GM19099 (cell line): ENCODE results near the gene XDH.

Source experiments
- POLR2A ChIP-seq: IDR thresholded peaks from 3 replicates; pipeline ENCODE4 v1.6.1; 2011; ENCODE audit warnings: low read depth; ENCODE audit not compliant: insufficient read length; ENCODE audit errors: extremely low read depth

XDH gene

DNA sequence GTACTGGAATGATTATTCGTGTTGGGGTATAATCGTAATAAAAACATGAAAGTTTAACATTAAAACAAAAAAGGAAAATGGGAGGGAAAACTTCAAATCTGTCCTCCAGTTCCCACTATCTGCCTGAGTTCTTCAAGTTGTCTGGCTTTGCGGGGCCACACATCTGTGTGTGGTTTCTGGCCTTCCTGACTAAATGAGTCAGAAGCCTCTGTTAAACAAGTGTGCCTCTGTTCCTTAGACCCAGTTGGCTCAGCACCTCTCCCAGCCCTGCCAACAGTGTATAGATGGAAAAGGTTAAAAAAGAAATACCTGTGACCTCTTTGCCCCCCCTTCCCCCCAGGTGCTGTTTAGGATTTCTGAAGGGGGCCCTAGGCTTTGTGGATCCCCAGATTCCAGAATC is 30.2 kb downstream of the XDH start:
- TF ChIP-seq POLR2A: no peak

DNA sequence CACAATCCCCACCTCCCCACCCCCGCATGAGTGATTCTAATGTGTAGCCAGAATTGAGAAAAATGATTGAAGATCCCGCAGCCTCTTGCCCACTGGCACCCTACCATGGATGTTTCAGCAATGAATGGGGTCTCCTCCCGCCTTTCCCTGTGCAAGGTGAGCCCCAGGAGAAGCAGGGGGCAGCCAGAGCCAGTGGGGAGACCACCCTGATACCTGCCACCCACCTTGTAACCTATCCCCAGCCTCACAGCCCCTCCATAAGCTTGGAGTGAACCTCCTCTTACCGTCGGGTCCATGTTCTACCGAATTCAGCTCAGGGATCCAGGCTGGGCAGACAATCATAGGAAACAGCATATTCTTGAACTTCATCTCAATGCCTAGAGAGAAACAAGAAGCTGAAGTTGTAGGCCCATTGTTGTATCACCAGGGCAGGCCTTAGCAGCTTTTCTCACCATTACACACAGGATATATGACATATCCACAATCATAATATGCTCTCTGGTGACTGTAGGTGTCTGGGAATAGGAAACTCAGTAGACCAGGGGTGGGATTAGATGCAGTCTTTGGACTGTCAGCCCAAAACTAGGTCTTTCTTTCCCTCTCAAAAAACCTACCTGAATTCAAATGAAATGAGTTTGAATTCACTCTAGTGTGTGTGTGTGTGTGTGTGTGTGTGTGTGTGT is 30.9 kb downstream of the XDH start:
- no peak for TF ChIP-seq POLR2A

DNA sequence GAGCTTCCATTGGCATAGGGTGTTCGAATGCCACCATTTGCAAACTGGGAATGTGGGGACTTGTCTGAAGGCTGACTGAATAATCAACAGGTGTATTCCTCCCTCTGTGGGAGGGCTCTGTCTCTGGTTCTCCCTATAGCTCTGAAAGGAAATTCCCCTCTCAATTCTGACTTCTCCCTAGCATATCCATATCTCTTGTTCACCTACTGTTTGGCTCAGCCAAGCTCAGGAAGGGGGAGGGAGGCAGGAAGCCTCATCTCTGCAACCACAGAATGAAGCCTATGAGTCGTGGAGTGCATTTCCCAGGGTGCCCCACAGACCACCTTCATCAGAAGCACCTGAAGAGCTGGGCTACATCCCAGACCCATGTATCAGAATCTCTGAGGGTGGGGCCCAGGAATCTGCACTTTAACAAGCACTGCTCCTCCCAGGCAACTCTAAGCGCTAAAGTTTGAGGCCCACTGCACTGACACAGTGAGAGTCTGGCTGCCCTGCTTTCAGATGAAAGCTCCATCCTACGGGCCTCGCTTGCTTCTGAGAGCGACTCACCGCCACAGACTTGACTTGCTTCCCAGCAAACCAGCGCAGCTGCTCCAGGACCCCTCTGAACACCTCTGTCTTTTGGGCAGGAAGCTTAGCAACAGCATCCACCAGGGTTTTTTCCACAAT is 32.0 kb downstream of the XDH start:
- TF ChIP-seq POLR2A: no peak

DNA sequence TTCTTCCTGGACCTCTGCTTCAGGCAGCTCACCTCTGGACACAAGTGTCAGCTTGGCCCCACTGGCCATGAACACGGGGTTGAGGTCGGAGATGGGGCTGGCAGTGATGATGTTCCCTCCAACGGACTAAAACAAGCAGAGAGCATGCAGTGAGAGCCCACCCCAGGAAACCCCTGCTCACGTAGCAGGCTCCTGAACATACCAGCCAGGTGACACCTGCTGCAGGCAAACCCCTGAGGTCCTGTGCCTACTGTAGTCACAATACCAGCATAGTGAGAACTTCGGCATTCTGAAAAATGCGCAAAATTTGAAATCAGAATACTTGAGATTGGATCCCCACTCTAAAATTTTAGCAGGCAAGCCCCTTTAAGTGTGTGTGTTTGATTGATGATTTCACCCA is 32.9 kb downstream of the XDH start:
- TF ChIP-seq POLR2A: no peak

DNA sequence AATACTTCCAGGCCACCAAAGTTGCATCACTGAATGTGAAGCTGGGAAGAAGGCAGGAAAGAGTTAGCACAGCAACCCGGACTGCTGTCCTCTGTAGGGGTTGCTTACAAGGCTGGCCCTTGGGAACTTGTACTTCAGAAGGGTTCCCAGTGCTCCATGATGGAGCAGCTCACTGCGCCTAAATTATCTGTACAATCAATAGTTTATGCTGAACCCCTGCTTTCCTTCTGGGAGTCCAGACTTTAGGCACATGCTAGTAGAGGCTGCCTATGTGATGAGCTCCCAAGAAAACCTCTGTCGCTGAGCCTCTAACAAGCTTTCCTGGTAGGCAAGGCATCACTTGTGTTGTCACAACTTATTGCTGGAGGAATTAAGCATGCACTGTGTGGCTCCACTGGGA is 34.3 kb downstream of the XDH start:
- no peak for TF ChIP-seq POLR2A

DNA sequence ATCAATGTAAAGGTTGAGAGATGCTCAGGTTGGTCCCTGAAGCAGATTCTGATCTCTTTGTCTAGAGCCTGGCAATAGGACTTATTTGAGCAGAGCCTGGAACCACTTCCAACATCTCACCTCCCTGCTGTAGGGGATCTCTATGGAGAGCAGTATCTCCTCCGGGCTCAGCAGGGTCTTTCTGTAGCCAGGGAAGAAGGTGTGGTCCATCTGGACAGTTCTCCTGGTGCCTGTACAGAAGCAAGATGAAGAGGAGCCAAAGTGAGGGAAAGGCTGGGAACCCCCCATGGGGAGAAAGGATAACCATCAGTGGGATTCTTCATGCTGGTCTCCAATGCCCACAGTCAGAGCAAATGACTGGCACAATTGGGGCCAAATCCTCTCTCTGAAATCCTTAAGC is 34.8 kb downstream of the XDH start:
- no peak for TF ChIP-seq POLR2A

DNA sequence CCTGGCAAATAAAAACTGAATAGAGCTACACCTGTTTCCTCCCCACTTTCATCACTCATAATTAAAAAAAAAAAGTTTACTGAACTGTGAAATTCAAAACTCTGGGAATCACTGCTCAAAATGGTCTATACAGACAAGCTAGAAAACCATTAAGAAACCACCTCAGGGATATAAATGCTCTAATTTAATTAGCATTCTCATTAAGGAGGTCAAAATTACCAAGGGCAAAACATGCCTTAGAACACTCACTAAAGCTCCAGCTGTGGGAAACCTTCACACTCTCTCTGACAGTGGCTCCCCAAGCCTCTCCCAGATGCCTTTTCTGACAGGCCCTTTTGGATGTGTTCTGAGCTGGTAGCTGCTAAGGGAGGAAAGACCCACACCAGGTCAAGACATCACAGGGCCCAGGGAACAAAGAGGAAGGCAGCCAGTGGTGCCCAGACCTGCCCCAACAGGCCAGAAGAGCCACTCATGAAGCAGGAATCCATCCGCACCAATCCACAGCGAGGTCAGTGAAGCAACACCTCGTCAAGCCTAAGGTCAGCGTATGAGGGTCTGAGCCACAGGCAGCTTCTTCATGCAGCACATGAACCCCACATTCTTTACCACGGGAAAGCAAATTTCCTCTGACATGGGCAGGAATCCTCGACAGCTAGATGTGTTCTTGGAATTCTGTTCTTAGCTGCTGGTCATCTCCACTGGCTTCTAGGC is 35.6 kb downstream of the XDH start:
- TF ChIP-seq POLR2A: no peak

DNA sequence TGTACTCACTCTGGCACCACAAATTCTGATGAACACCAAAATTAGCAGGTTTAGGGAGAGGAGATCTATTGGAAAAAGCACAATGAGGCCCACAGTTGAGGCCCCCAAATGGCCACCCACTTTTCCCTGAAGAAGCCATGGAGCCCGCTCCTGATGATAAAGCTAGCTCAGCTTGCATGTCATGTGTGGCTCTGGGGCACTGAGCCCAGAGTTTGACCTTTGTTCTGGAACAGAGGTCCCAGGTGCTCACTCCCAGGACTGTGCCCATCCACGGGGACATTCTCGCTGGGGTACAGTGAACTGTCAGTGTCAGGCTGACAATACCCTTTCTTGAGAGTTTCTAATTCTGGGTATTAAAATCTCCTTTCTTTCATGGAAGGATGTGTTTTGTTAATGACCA is 36.2 kb downstream of the XDH start:
- no peak for TF ChIP-seq POLR2A

DNA sequence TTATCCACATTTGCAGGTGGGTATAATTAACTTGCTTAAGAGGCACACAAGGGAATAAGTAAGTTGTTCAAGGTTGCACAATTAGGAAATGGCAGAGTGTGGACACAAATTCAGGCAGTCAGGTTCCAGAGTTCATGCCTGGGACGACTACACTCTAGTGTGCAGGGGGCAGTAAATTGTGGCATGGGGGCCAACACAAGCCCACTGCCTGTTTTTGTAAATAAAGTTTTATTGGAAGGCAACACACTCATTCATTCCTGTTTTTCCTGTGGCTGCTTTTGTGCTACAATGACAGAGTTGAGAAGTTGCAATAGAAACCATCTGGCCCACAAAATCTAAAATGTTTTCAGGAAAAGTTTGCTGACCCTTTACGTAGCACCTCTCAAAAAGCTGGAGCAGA is 41.4 kb downstream of the XDH start:
- TF ChIP-seq POLR2A: no peak

DNA sequence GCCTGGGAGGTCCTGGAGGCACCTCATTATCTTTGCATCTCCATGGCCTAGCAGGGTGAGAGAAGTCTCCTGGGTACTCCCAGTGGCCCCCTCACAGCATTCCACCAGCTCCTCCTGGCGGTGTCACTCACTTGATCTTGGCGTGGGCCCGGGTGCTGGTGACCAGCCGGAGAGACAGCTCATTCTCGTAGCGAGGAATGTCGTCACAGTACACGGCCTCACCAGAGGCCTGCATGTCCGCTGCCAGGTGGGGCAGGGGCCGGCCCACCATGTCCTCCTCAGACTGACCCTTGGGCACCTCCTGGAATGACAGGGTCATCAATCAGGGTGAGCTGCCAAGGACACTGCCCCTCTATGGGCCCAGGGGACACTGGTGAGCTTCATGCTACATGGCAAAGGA is 42.4 kb downstream of the XDH start:
- TF ChIP-seq POLR2A: no peak

DNA sequence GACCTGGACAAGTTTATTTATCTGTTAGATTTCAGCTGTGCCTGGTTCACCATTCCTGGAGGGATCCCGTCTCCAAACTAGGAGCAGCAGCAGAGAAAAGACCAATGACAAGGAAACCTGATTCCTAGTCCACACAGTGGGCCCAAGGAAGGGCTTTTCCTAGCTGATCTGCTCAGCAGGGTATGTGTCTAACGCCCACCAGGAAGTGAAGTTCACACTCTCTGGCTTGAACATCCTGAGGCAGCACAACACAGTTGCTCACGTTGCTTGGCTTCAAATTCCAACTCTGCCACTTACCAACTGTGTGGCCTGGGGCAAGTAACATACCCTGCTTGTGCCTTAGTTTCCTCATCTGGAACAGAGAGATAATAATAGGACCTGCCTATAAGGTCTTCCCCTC is 42.9 kb downstream of the XDH start:
- no peak for TF ChIP-seq POLR2A

DNA sequence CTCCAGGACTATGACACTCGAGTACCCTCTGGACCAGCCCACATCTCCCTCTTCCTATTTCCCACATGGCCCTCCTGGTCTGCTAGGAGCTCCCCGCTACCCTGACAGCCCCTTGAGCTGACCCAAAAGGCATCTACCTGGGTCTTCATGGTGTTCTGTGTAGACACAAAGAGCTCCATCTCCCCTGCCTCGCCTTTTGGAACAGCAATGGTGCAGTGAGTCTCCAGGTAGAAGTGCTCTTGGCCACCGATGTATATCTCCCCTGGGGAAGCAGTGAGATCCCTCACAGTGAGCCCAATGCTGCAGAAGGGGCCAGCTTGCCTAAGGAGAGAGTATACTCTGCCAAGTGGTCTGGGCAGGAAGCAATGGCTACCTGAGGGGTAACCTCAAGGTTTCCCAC is 47.8 kb downstream of the XDH start:
- TF ChIP-seq POLR2A: no peak

DNA sequence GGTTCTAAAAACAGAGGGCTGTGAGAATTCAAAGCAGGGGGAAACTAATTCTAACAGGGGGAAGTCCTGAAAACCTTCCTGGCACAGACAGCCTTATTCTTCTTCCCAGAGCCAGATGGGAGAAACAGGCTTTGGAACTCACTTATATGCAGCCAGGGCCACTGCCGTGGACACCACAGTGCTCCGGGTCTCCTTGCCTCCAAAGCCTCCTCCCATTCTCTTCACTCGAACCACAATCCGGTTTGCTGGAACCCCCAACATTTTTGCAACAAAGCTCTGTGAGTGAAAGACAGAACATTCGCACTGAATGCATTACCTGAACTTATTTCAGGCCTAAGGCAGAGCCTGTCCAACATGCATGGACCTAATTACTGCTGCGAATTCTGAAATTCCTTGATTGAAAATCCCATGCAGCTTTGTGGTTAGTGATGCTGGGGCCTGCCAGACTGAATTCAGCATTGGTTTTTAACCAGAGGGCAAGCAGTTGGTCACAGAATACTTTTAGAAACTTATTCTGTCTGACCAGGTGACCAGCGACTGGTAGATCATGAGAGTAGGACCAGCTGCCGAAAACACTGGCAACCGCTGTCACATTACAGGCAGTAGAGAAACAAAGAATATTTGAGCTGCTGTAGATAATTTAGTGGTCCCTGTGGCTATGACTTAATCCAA is 48.6 kb downstream of the XDH start:
- no peak for TF ChIP-seq POLR2A

DNA sequence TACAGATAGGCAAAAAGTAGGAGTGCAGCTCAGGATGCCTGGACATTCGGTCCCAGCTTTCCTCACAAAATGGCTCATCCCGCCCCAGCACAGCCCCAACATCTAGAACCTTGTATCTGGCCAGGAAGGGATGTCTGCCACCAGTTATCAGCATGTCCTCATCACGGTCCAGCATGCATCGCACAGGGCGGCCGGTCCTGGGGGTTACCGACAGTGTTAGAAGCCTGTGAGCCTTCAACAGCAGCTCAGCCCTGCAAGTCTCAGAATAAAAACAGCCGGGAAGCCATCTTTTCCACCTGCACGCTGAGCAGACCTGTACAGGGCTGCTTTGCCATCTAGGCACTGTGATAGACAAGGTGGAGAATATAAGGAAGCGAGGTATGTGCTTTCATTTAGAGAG is 49.2 kb downstream of the XDH start:
- no peak for TF ChIP-seq POLR2A

DNA sequence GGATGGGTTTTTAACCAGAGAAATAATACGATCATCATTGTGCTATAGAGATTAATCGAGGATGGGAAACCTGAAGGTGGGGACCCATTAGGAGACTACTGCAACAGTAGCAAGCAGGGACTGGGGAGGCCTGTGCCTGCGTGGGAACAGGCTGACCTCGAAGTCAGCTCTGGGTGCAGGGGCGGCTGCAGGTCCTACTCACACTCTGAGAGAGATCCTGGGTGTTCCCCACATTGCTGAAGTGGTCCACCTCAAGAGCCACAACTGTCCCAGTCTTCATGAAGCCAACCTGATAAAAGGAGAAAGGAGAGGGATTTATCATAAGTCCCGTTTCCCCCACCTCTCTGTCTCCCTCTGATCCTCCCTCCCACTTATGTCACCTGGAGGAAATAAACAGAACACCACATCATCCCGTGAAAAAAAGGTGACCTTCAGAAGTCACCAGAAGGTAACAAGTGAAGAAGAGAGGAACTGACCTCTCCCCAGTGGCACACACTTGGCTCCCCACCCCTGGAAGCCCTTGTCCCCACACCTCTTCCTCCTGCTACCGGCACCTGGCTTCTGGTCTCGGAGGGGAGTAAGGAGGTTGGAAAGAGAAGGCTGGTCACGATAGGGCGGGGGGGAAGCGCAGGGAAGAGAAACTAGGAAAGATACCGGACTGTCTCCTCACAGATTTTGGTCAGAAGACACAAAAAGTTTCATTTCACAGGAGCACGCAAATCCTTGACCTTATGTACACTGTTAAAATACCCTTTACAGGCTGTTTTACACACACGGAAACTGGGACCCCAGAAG is 50.4 kb downstream of the XDH start:
- no peak for TF ChIP-seq POLR2A
